ENCODE data around the gene INAVA. TPM values are rescaled to one million over a fixed set of nuclear protein-coding genes. Genes with fewer than 3 reads are reported as not detected.

The INAVA gene
- total and polyA plus RNA-seq, 2 experiments from 2014 or later: 25.3 to 43.9 TPM

GRCh38 chr1:200909757-200910239 lies 15.1 kb downstream of the INAVA start:
- H3K36me3 Mint-ChIP-seq (ENCODE audit: low read depth): peaks cover 67% of the 10 kb centered on the region
- no peak overlapping the region for H2AFZ ChIP-seq
- H3K79me2 ChIP-seq (replicated peaks; ENCODE audit: insufficient read depth): no peaks in the 10 kb centered on the region
- H3K4me1 Mint-ChIP-seq: no peaks in the 10 kb centered on the region; the same call in 2 of the 3 replicates
- no peaks in the 10 kb centered on the region for H3K9me2 ChIP-seq (ENCODE audit: insufficient read depth)
- no peak overlapping the region for H3K27ac ChIP-seq (ENCODE audit: low read depth)
- no peaks in the 10 kb centered on the region for H3K4me1 ChIP-seq (ENCODE audit: insufficient read depth)
- no peak overlapping the region for H3K4me3 ChIP-seq
- H3F3A ChIP-seq (replicated peaks; ENCODE audit: low read depth): no peaks in the 10 kb centered on the region
- H3K27ac Mint-ChIP-seq: no peak overlapping the region
- ATAC-seq: no peak
- no peaks in the 10 kb centered on the region for H3K9me3 Mint-ChIP-seq
- peaks cover 15% of the 10 kb centered on the region; the same call in 1 of the 2 replicates for H3K36me3 ChIP-seq (ENCODE audit: insufficient read depth)
- DNase-seq (ENCODE audit: low spot score): no peak
- H3K27me3 ChIP-seq (ENCODE audit: insufficient read depth): no peaks in the 10 kb centered on the region
- no peak overlapping the region for H3K4me2 ChIP-seq
- peaks cover 7% of the 10 kb centered on the region for H3K27me3 Mint-ChIP-seq (ENCODE audit: insufficient read depth, low read depth, poor library complexity)
- no peak overlapping the region for H3K4me3 Mint-ChIP-seq
- peaks cover 5% of the 10 kb centered on the region; the same call in 1 of the 2 replicates for H4K20me1 ChIP-seq (replicated peaks; ENCODE audit: insufficient read depth)
- no peak for TF ChIP-seq JUNB (IDR thresholded peaks at IDR 0.05; ENCODE audit: unreplicated experiment)
- no peak for TF ChIP-seq NANOG (IDR thresholded peaks at IDR 0.05; ENCODE audit: borderline replicate concordance)
- no peak for TF ChIP-seq POLR2AphosphoS5 (IDR thresholded peaks at IDR 0.05; ENCODE audit: low read depth)
- no peak for TF ChIP-seq ZNF331 (CRISPR knock-in tag; IDR thresholded peaks at IDR 0.05; ENCODE audit: low read depth)
- TF ChIP-seq EZH2 (IDR thresholded peaks at IDR 0.05; ENCODE audit: low read depth, unreplicated experiment): no peak
- TF ChIP-seq, protein P1, sequence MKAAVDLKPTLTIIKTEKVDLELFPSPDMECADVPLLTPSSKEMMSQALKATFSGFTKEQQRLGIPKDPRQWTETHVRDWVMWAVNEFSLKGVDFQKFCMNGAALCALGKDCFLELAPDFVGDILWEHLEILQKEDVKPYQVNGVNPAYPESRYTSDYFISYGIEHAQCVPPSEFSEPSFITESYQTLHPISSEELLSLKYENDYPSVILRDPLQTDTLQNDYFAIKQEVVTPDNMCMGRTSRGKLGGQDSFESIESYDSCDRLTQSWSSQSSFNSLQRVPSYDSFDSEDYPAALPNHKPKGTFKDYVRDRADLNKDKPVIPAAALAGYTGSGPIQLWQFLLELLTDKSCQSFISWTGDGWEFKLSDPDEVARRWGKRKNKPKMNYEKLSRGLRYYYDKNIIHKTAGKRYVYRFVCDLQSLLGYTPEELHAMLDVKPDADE (IDR thresholded peaks at IDR 0.05): no peak
- TF ChIP-seq CTCF (conservative IDR thresholded peaks at IDR 0.05; ENCODE audit: low read depth in 2 of 2): no peak
- no peak for TF ChIP-seq ZNF114 (CRISPR knock-in tag; IDR thresholded peaks at IDR 0.05)
- TF ChIP-seq, protein P2, sequence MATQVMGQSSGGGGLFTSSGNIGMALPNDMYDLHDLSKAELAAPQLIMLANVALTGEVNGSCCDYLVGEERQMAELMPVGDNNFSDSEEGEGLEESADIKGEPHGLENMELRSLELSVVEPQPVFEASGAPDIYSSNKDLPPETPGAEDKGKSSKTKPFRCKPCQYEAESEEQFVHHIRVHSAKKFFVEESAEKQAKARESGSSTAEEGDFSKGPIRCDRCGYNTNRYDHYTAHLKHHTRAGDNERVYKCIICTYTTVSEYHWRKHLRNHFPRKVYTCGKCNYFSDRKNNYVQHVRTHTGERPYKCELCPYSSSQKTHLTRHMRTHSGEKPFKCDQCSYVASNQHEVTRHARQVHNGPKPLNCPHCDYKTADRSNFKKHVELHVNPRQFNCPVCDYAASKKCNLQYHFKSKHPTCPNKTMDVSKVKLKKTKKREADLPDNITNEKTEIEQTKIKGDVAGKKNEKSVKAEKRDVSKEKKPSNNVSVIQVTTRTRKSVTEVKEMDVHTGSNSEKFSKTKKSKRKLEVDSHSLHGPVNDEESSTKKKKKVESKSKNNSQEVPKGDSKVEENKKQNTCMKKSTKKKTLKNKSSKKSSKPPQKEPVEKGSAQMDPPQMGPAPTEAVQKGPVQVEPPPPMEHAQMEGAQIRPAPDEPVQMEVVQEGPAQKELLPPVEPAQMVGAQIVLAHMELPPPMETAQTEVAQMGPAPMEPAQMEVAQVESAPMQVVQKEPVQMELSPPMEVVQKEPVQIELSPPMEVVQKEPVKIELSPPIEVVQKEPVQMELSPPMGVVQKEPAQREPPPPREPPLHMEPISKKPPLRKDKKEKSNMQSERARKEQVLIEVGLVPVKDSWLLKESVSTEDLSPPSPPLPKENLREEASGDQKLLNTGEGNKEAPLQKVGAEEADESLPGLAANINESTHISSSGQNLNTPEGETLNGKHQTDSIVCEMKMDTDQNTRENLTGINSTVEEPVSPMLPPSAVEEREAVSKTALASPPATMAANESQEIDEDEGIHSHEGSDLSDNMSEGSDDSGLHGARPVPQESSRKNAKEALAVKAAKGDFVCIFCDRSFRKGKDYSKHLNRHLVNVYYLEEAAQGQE (IDR thresholded peaks at IDR 0.05; ENCODE audit: unreplicated experiment): no peak
- TF ChIP-seq STAT1 (IDR thresholded peaks at IDR 0.05; ENCODE audit: unreplicated experiment): no peak
- TF ChIP-seq CREB1 (CRISPR knock-in tag; IDR thresholded peaks at IDR 0.05; ENCODE audit: low read depth): no peak
- no peak for TF ChIP-seq EZH2phosphoT487 (IDR thresholded peaks at IDR 0.05; ENCODE audit: unreplicated experiment)
- no peak for TF ChIP-seq ZNF462 (CRISPR knock-in tag; IDR thresholded peaks at IDR 0.05)
